ENCODE measurements around the gene AIRE. TPM values are rescaled to one million over a fixed set of nuclear protein-coding genes. Genes with fewer than 3 reads are reported as not detected.

The AIRE gene
- total RNA-seq, 1 donor from 2014 or later, result not detected

DNA sequence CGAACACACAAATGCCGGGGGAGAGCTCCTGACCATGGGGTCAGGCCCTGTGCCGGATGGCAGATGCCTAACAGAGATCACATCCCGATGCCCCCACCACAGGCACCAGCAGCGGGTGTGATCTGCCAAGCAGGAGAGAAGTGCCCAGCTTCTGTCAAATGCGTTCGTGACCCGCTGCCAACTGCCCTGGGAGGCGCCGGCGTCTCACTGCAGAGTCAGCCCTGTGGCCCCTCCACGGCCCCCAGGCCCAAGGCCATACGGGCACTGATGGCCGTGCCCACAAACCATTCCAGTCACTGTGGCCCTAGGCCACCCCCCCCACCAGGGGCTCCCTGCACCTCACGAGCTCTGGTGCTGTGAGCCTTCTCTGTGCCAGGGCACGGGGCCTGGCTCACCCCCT, 45.5 kb downstream of the AIRE start:
- Histone ChIP-seq H3K4me1 (no peaks in the 10 kb centered on the region), H3K9me3 (replicated peaks) (no peaks in the 10 kb centered on the region), H3K36me3 (peaks cover 24% of the 10 kb centered on the region), H3K27ac (replicated peaks) (no peak overlapping the region), H3K4me3 (no peak overlapping the region), H3K27me3 (ENCODE audit: low read depth) (no peaks in the 10 kb centered on the region)
- intact Hi-C loops (cut with micrococcal nuclease), result no loop called here
- DNase-seq, result no peak
- no peak for TF ChIP-seq CTCF (IDR thresholded peaks at IDR 0.05; ENCODE audit: borderline replicate concordance)

DNA sequence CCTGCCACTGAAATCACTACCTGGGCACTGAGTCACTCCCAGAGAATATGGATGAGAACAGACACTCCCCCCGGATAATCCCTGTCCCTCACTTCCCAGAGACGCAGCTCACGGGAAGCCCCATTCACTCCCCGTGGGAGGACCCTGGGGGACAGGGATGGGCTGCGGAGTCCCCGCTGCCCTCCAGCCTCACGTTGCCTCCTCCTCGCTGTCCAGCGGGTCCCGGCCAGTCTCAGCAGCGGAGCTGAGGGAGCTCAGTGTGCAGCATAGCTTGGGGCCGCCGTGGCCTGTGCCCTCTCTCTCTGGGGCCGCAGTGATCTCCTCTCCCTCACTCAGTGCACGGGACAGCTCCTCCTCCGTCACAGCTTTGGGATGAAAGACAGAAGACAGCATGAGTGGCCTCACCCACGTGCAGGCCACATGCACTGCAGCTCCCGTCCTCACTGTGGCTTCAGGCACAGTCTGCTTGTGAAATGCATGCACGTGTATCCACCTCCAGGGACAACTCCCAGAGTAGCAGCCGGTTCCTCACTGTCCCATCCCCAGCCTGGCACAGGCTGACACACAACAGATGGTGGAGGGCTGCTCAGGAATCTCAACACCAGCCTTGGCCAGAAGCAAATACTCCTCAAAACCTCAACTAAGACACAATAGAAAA, 46.1 kb downstream of the AIRE start:
- DNase-seq, result no peak
- Histone ChIP-seq H3K4me1 (no peaks in the 10 kb centered on the region), H3K27me3 (ENCODE audit: low read depth) (no peaks in the 10 kb centered on the region), H3K9me3 (replicated peaks) (no peaks in the 10 kb centered on the region), H3K27ac (replicated peaks) (no peak overlapping the region), H3K36me3 (peaks cover 23% of the 10 kb centered on the region), H3K4me3 (no peak overlapping the region)
- no peak for TF ChIP-seq CTCF (IDR thresholded peaks at IDR 0.05; ENCODE audit: borderline replicate concordance)
- intact Hi-C loops (cut with micrococcal nuclease), result no loop called here

GRCh38 chr21:44332383-44332782, 46.7 kb downstream of the AIRE start:
- no peak for TF ChIP-seq CTCF (IDR thresholded peaks at IDR 0.05; ENCODE audit: borderline replicate concordance)
- peaks cover 17% of the 10 kb centered on the region for H3K36me3 ChIP-seq
- no peak overlapping the region for H3K27ac ChIP-seq (replicated peaks)
- DNase-seq, result no peak
- H3K9me3 ChIP-seq (replicated peaks), result no peaks in the 10 kb centered on the region
- no peak overlapping the region for H3K4me3 ChIP-seq
- intact Hi-C loops (cut with micrococcal nuclease), result no loop called here
- no peaks in the 10 kb centered on the region for H3K4me1 ChIP-seq
- no peaks in the 10 kb centered on the region for H3K27me3 ChIP-seq (ENCODE audit: low read depth)

DNA sequence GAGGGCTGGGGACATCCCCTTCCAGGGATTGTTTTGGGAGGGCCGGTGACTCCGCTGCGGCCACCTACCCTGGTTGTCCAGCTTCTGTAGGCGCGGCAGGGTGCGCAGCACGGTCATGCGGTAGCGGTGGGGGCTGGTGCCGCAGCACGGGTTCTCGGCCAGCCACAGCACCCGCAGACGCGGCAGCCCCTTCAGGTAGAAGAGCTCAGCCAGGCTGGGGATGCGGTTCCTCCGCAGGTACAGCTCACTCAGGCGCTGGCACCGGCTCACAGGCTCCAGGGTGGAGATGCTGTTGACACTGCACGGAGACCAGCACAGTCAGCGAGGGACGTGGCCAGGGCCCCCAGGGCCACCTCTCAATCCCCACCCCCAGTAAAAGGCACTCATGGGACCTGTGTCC, 47.3 kb downstream of the AIRE start:
- Histone ChIP-seq H3K27me3 (ENCODE audit: low read depth) (no peaks in the 10 kb centered on the region), H3K4me3 (no peak overlapping the region), H3K27ac (replicated peaks) (no peak overlapping the region), H3K4me1 (peaks cover 5% of the 10 kb centered on the region), H3K9me3 (replicated peaks) (no peaks in the 10 kb centered on the region), H3K36me3 (peaks cover 17% of the 10 kb centered on the region)
- no peak for DNase-seq
- intact Hi-C loops (cut with micrococcal nuclease), result no loop called here
- TF ChIP-seq CTCF (IDR thresholded peaks at IDR 0.05; ENCODE audit: borderline replicate concordance), result no peak

- Histone ChIP-seq H3K4me1 (peaks cover 11% of the 10 kb centered on the region), H3K9me3 (replicated peaks) (no peaks in the 10 kb centered on the region), H3K27ac (replicated peaks) (no peak overlapping the region), H3K36me3 (peaks cover 17% of the 10 kb centered on the region), H3K4me3 (no peak overlapping the region), H3K27me3 (ENCODE audit: low read depth) (no peaks in the 10 kb centered on the region)
- intact Hi-C loops (cut with micrococcal nuclease), result no loop called here
- no peak for TF ChIP-seq CTCF (IDR thresholded peaks at IDR 0.05; ENCODE audit: borderline replicate concordance)
- DNase-seq, result no peak
Measured at GRCh38 chr21:44333509-44334328, 48.0 kb downstream of the AIRE start.
